Thyroid gland (tissue), 4 donors: ENCODE data around the gene CRYAA. TPM values are rescaled to one million over a fixed set of nuclear protein-coding genes. Genes with fewer than 3 reads are reported as not detected.
"Not testable (repeated sequence)": the region's sequence is repeated elsewhere in the genome, so short reads cannot be mapped to it uniquely, and the experiment has no call there.

Experiments used
- DNase-seq, 2 donors: peaks; one replicate each; pipeline ENCODE4 v3.0.0-alpha.2; 2019
- H3K27ac ChIP-seq, 3 donors: fragments of 200-600 bp; sonication (generic); 1 replicate in 2 of 3; 2 replicates in 1 of 3; pipeline ENCODE4 v1.5.1; 2016 to 2019; ENCODE audit warnings: mild to moderate bottlenecking in 1 of 3, moderate library complexity in 1 of 3
- H3K27me3 ChIP-seq: fragments of 200-600 bp; sonication (generic); one replicate; pipeline ENCODE4 v1.5.1; 2019
- H3K36me3 ChIP-seq, 2 donors: fragments of 200-600 bp; sonication (generic); one replicate each; pipeline ENCODE4 v1.5.1; 2016 to 2019
- H3K4me1 ChIP-seq, 2 donors: fragments of 200-600 bp; sonication (generic); one replicate each; pipeline ENCODE4 v1.5.1; 2017 to 2019
- H3K4me3 ChIP-seq, 3 donors: fragments of 200-600 bp; sonication (generic); replicated peaks in 1 of 3; 1 replicate in 2 of 3; 2 replicates in 1 of 3; pipeline ENCODE4 v1.5.1; 2016; ENCODE audit warnings: mild to moderate bottlenecking in 1 of 3
- H3K9me3 ChIP-seq: fragments of 200-600 bp; sonication (generic); one replicate; pipeline ENCODE4 v1.5.1; 2017
- WGBS, 2 donors: methylation state at CpG; one replicate each; pipeline ENCODE4 v1.1.5; 2017; 5-methylcytosine and 5-hydroxymethylcytosine counted together
- intact Hi-C: fragments of 100-400 bp; cut with DNase I; formaldehyde crosslinking; loops from one replicate; pipeline ENCODE4 v1.15.1; 2023
- total RNA-seq, 4 donors: library from RNA; depleted of rRNA; stranded (reverse); fragments of >200 nt; gene quantifications; one replicate each; pipeline ENCODE4 v1.2.3, GENCODE V29; 2016

CRYAA gene
- total RNA-seq: not detected

- WGBS, 2 donors: no CpG with 5 or more reads among the region's 16 CpGs
- DNase-seq, H3K27me3 ChIP-seq, H3K36me3 ChIP-seq, intact Hi-C loops, H3K9me3 ChIP-seq, H3K4me3 ChIP-seq, H3K27ac ChIP-seq, H3K4me1 ChIP-seq: not testable (repeated sequence)
These were observed at the start of gene CRYAA for GRCh38 chr21:43168708-43169107. Gene CRYAA (plus strand): TSS chr21:43169008. CDS start chr21:43169100, 92 bp downstream.

GRCh38 chr21:43130094-43130493, 38.7 kb upstream of the CRYAA start:
- H3K27me3 ChIP-seq, DNase-seq, H3K9me3 ChIP-seq, H3K4me3 ChIP-seq, H3K27ac ChIP-seq, H3K36me3 ChIP-seq, intact Hi-C loops, H3K4me1 ChIP-seq: not testable (repeated sequence)
- WGBS, 2 donors: no CpG with 5 or more reads among the region's 7 CpGs

- DNase-seq, H3K36me3 ChIP-seq, H3K9me3 ChIP-seq, H3K27me3 ChIP-seq, intact Hi-C loops, H3K4me1 ChIP-seq, H3K27ac ChIP-seq, H3K4me3 ChIP-seq: not testable (repeated sequence)
- WGBS, 2 donors: no CpG with 5 or more reads among the region's 10 CpGs
These were observed 34.3 kb upstream of the CRYAA start for GRCh38 chr21:43134520-43134919.

- H3K4me1 ChIP-seq, H3K36me3 ChIP-seq, H3K4me3 ChIP-seq, DNase-seq, H3K27ac ChIP-seq, H3K9me3 ChIP-seq, H3K27me3 ChIP-seq, intact Hi-C loops: not testable (repeated sequence)
- WGBS, 2 donors: no CpG with 5 or more reads among the region's 8 CpGs
These were observed 29.9 kb upstream of the CRYAA start for GRCh38 chr21:43138944-43139343.

- intact Hi-C loops, H3K9me3 ChIP-seq, H3K27me3 ChIP-seq, H3K4me3 ChIP-seq, DNase-seq, H3K36me3 ChIP-seq, H3K27ac ChIP-seq, H3K4me1 ChIP-seq: not testable (repeated sequence)
- 100% methylated on average over 1 of the region's 17 CpGs; no CpG with 5 or more reads in 1 of the 2 donors for WGBS, 2 donors
These were observed 27.4 kb upstream of the CRYAA start for GRCh38 chr21:43141407-43141806.

- H3K4me3 ChIP-seq, H3K27me3 ChIP-seq, H3K9me3 ChIP-seq, H3K27ac ChIP-seq, intact Hi-C loops, H3K4me1 ChIP-seq, DNase-seq, H3K36me3 ChIP-seq: not testable (repeated sequence)
- WGBS, 2 donors: no CpG with 5 or more reads among the region's 12 CpGs
These were observed 22.2 kb upstream of the CRYAA start for GRCh38 chr21:43146637-43147036.

GRCh38 chr21:43147999-43148398, 20.8 kb upstream of the CRYAA start:
- H3K4me3 ChIP-seq, H3K36me3 ChIP-seq, H3K27ac ChIP-seq, H3K4me1 ChIP-seq, intact Hi-C loops, H3K27me3 ChIP-seq, DNase-seq, H3K9me3 ChIP-seq: not testable (repeated sequence)
- no CpG with 5 or more reads among the region's 7 CpGs for WGBS, 2 donors

- H3K27me3 ChIP-seq, H3K4me1 ChIP-seq, H3K36me3 ChIP-seq, intact Hi-C loops, H3K9me3 ChIP-seq, DNase-seq, H3K27ac ChIP-seq, H3K4me3 ChIP-seq: not testable (repeated sequence)
- WGBS, 2 donors: no CpG with 5 or more reads among the region's 11 CpGs
These were observed 19.5 kb upstream of the CRYAA start for GRCh38 chr21:43149344-43149743.

GRCh38 chr21:43153601-43154000, 15.2 kb upstream of the CRYAA start:
- intact Hi-C loops, DNase-seq, H3K4me1 ChIP-seq, H3K27ac ChIP-seq, H3K27me3 ChIP-seq, H3K4me3 ChIP-seq, H3K36me3 ChIP-seq, H3K9me3 ChIP-seq: not testable (repeated sequence)
- no CpG with 5 or more reads among the region's 33 CpGs for WGBS, 2 donors

- H3K27me3 ChIP-seq, H3K4me3 ChIP-seq, H3K27ac ChIP-seq, DNase-seq, intact Hi-C loops, H3K36me3 ChIP-seq, H3K4me1 ChIP-seq, H3K9me3 ChIP-seq: not testable (repeated sequence)
- 79 to 93% methylated on average over 2 to 3 of the region's 31 CpGs for WGBS, 2 donors
These were observed 9.3 kb upstream of the CRYAA start for GRCh38 chr21:43159279-43160175.

- intact Hi-C loops, H3K36me3 ChIP-seq, DNase-seq, H3K4me3 ChIP-seq, H3K4me1 ChIP-seq, H3K9me3 ChIP-seq, H3K27ac ChIP-seq, H3K27me3 ChIP-seq: not testable (repeated sequence)
- no CpG with 5 or more reads among the region's 24 CpGs for WGBS, 2 donors
These were observed 6.7 kb upstream of the CRYAA start for GRCh38 chr21:43161826-43162707.

GRCh38 chr21:43162708-43163205, 6.1 kb upstream of the CRYAA start:
- H3K4me3 ChIP-seq, H3K27me3 ChIP-seq, DNase-seq, H3K4me1 ChIP-seq, H3K27ac ChIP-seq, H3K9me3 ChIP-seq, H3K36me3 ChIP-seq, intact Hi-C loops: not testable (repeated sequence)
- no CpG with 5 or more reads among the region's 9 CpGs for WGBS, 2 donors
